GM12874 (cell line): ENCODE results near the gene RGS4.

Experiments
- CTCF ChIP-seq: IDR thresholded peaks from 2 replicates; pipeline ENCODE4 v1.5.1; 2011; ENCODE audit warnings: low read depth, mild to moderate bottlenecking, control low read depth, low read length, moderate library complexity; ENCODE audit not compliant: insufficient read depth

The RGS4 gene

GRCh38 chr1:163085904-163086268, 16.7 kb downstream of the RGS4 start:
- TF ChIP-seq CTCF = no peak

DNA sequence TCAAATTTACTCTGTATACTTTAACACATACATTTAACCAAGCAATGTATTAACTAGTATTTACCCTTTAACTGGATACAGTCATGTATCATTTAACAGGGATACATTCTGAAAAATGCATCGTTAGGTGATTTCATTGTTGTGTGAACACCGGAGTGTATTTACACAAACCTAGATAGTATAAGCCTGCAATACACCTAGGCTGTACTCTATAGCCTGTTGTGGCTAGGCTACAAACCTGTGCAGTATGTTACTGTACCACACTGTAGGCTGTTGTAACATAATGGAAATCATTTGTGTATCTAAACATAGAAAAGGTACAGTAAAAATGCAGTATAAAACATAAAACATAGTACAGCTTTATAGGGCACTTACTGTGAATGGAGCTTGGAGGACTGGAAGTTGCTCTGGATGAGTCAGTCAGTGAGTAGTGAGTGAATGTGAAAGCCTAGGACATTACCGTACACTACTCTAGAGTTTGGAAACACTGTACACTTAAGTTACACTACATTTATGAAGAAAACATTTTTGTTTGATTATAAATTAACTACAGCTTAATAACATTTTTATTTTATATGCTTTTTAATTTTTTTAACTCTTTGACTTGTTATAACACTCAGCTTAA, 21.3 kb downstream of the RGS4 start:
- TF ChIP-seq CTCF = no peak

DNA sequence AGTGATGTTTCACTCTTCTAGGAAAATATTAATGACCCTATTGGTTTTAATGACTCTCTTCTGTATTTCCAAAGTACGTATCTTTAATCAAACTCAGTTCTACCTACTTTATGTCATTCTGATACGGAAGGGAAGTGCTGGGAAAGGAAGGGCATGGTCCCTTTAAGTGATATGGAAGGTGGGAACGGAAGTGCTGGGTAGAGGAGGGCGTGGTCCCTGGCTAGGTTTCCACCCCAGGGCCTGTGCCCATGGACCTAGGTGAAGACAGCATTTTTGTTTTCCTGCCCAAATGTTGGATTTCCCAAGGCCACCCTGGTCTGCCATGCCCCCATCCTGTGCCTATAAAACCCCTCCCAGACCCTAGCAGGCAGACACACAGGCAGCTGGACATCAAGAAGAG, 24.0 kb downstream of the RGS4 start:
- TF ChIP-seq CTCF = no peak

DNA sequence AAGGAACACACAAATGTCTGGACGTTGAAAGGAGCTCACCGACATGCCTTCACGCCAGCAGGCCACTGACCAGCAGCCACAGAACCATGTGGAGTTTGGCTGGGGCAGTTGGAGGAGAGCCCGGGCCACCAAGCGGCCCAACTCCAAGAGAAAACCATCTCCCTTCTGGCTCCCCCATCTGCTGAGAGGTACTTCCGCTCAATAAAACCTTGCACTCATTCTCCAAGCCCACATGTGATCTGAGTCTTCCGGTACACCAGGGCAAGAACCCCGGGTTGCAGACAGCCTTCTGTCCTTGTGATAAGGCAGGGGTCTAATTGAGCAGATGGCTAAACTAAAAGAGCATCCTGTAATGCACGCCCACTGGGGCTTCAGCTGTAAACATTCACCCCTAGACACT, 24.4 kb downstream of the RGS4 start:
- no peak for TF ChIP-seq CTCF

DNA sequence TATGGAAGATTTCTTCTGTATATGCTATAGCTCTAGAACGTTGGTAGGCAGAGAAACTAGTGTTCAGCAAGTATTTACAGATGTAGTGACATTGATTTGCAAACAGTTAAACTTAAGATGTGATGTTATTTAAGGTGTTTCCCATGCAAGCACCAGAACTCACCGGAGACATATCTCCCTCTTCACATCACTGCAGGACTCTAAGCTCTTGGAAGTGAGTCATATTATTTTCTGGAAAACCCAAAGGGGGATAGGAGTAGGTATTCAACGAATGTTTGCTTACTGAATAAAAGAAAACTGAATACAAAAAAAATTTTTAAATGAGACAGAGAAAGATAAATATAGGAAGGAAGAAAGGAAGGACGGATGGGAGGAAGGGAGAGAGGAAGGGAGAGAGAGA, 25.0 kb downstream of the RGS4 start:
- TF ChIP-seq CTCF = no peak

DNA sequence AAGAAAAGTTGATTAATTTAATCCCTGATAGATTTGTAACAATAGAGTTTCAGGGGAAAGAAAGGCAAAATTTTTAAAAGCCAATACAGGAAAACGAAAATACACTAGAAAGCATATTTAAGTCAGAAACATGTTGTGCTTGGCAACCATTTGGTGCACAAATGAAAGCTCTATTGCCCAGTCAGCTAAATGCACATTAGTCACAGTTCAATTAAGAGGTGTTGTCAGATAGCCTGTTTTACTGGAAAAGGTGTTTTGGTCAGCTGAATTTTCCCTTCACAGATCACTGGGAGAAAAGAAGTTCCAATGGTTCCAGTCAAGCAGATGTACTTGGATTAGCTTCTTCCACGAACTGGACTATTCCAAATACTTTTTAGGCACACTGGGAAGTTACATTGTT, 25.4 kb downstream of the RGS4 start:
- no peak for TF ChIP-seq CTCF

DNA sequence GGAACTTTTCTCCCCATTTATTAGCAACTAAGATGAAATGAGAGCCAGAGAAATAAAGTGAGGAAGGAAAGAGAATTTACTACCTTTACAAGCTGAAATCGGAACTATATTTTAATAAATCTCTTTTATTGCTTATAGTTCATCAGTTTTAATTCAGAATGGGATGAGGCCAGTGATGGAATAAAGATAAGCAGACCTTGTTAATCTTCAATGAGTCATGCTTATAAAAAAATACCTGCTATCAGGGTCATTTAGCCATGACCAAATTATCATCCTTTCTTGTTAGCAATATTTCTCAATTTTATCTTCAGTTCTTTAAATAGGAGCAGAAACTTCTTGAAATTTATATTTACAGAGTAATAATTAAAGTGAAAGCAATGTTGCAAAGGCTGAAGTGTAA, 26.1 kb downstream of the RGS4 start:
- no peak for TF ChIP-seq CTCF
